Measurements from ENCODE around the gene POLR2H.

POLR2H gene

GRCh38 chr3:184352149-184352785, 9.2 kb upstream of the POLR2H start:
- DNase-seq (ENCODE audit: low read depth in 3 of 3) = no peak

GRCh38 chr3:184352897-184353545, 8.5 kb upstream of the POLR2H start:
- no peak for DNase-seq (ENCODE audit: low read depth in 3 of 3)

- DNase-seq (ENCODE audit: low read depth in 3 of 3) = no peak
Observed at GRCh38 chr3:184353546-184353941, 8.0 kb upstream of the POLR2H start.

- peak in 2 of 3 experiments; percentile 36 to 64 for DNase-seq (ENCODE audit: low read depth in 3 of 3)
Observed at GRCh38 chr3:184354121-184354728, 7.3 kb upstream of the POLR2H start.

- no peak for DNase-seq (ENCODE audit: low read depth in 3 of 3)
Observed at GRCh38 chr3:184354754-184355153, 6.8 kb upstream of the POLR2H start.

- no peak for DNase-seq (ENCODE audit: low read depth in 3 of 3)
Observed at GRCh38 chr3:184355261-184356040, 6.1 kb upstream of the POLR2H start.

- DNase-seq (ENCODE audit: low read depth in 3 of 3) = no peak
Observed at GRCh38 chr3:184357248-184358123, 4.0 kb upstream of the POLR2H start.

- DNase-seq (ENCODE audit: low read depth in 3 of 3) = no peak
Observed at GRCh38 chr3:184358124-184358767, 3.3 kb upstream of the POLR2H start.

- no peak for DNase-seq (ENCODE audit: low read depth in 3 of 3)
Observed at GRCh38 chr3:184358921-184359350, 2.6 kb upstream of the POLR2H start.

GRCh38 chr3:184359610-184360009, 1.9 kb upstream of the POLR2H start:
- DNase-seq (ENCODE audit: low read depth in 3 of 3) = no peak

GRCh38 chr3:184360070-184360928, 1.2 kb upstream of the POLR2H start:
- DNase-seq (ENCODE audit: low read depth in 3 of 3) = no peak

- DNase-seq (ENCODE audit: low read depth in 3 of 3) = no peak
Observed at GRCh38 chr3:184360929-184361531, 480 bp upstream of the POLR2H start.

- peak; percentile 11 to 60 (median 18) for DNase-seq (ENCODE audit: low read depth in 3 of 3)
Observed at GRCh38 chr3:184361932-184362667, 590 bp downstream of the POLR2H start.

GRCh38 chr3:184362668-184363546, 1.4 kb downstream of the POLR2H start:
- DNase-seq (ENCODE audit: low read depth in 3 of 3) = peak; percentile 88 to 96 (median 91)

- DNase-seq (ENCODE audit: low read depth in 3 of 3) = no peak
Observed at GRCh38 chr3:184366619-184367289, 5.2 kb downstream of the POLR2H start.

- no peak for DNase-seq (ENCODE audit: low read depth in 3 of 3)
Observed at GRCh38 chr3:184368116-184368515, 6.6 kb downstream of the POLR2H start.

- no peak for DNase-seq (ENCODE audit: low read depth in 3 of 3)
Observed at GRCh38 chr3:184368586-184369183, 7.2 kb downstream of the POLR2H start.
